Bronchial epithelial cell (primary cell): Measurements from ENCODE around the gene REEP6. TPM values are rescaled to one million over a fixed set of nuclear protein-coding genes. Genes with fewer than 3 reads are reported as not detected.

Experiments used
- DNase-seq: peaks from one replicate; pipeline ENCODE4 v3.0.0-alpha.2; 2010; ENCODE audit warnings: low read depth
- FAIRE-seq: peaks from 2 replicates; lab custom pipeline; 2011; peaks lifted over from hg19 to GRCh38; lab: Jason Lieb, UNC
- H3K27me3 ChIP-seq: 2 replicates; pipeline ENCODE4 v1.5.1; 2011; ENCODE audit warnings: low read length; ENCODE audit not compliant: control insufficient read depth, insufficient read depth
- H3K36me3 ChIP-seq: 2 replicates; pipeline ENCODE4 v1.5.1; 2011; ENCODE audit warnings: low read length; ENCODE audit not compliant: control insufficient read depth, insufficient read depth
- H3K4me3 ChIP-seq: 2 replicates; pipeline ENCODE4 v1.5.1; 2011; ENCODE audit warnings: mild to moderate bottlenecking, low read depth, low read length, control low read depth
- CTCF ChIP-seq: IDR thresholded peaks from 2 replicates; pipeline ENCODE4 v1.5.1; 2011; ENCODE audit warnings: mild to moderate bottlenecking, moderate library complexity, low read length, control low read depth, inconsistent platforms; ENCODE audit not compliant: insufficient read depth, severe bottlenecking
- total RNA-seq: library from RNA; depleted of rRNA; stranded (reverse); fragments of >200 nt; gene quantifications from 2 replicates; pipeline ENCODE4 v1.2.1, GENCODE V29; 2014

REEP6 gene
- total RNA-seq, 1 donor from 2014 or later: 2.1 TPM

GRCh38 chr19:1451916-1452801 lies 38.8 kb upstream of the REEP6 start:
- Histone ChIP-seq H3K27me3 (peaks cover 49% of the 10 kb centered on the region), H3K4me3 (no peak overlapping the region), H3K36me3 (no peaks in the 10 kb centered on the region)
- TF ChIP-seq CTCF: no peak
- DNase-seq (no peak), FAIRE-seq (no peak)

- Histone ChIP-seq H3K4me3 (no peak overlapping the region), H3K36me3 (no peaks in the 10 kb centered on the region), H3K27me3 (peaks cover 43% of the 10 kb centered on the region)
- TF ChIP-seq CTCF: no peak
- FAIRE-seq (no peak), DNase-seq (no peak)
These were observed 38.0 kb upstream of the REEP6 start for GRCh38 chr19:1452802-1453524.

GRCh38 chr19:1453525-1454364 lies 37.2 kb upstream of the REEP6 start:
- no peak for TF ChIP-seq CTCF
- FAIRE-seq (no peak), DNase-seq (peak; percentile 17)
- Histone ChIP-seq H3K36me3 (no peaks in the 10 kb centered on the region), H3K4me3 (no peak overlapping the region), H3K27me3 (peaks cover 43% of the 10 kb centered on the region)

GRCh38 chr19:1455002-1455335 lies 36.0 kb upstream of the REEP6 start:
- FAIRE-seq (no peak), DNase-seq (peak; percentile 71)
- no peak for TF ChIP-seq CTCF
- Histone ChIP-seq H3K36me3 (no peaks in the 10 kb centered on the region), H3K27me3 (peaks cover 34% of the 10 kb centered on the region), H3K4me3 (peak overlapping the region; percentile 6)

GRCh38 chr19:1455336-1456120 lies 35.5 kb upstream of the REEP6 start:
- DNase-seq: peak; percentile 74

More at GRCh38 chr19:1455336-1456120, 35.5 kb upstream of the REEP6 start:
- TF ChIP-seq CTCF: no peak
- Histone ChIP-seq H3K27me3 (peaks cover 29% of the 10 kb centered on the region), H3K36me3 (peaks cover under 1% of the 10 kb centered on the region), H3K4me3 (peak overlapping the region; percentile 6)
- no peak for FAIRE-seq
